ENCODE results near the gene VPS26C.

DNA sequence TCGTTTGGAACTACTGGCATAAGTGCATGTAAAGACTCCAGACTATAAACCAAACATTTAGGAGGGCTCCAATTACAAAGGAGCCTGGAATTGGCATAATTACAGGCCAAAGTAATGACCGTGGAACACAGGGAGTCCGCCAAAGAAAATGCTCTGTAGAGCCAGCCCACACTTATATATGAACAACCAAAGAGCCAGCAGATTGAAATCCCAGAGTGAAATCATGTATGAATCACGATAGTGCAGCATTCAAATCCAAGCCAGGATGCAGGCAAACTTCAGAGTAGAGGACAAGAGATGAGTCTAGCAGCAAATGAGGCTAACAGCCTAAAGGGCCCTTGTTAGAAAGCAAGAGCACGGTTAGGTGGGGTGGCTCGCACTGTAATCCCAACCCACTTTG lies 13.1 kb downstream of the VPS26C start:
- TF ChIP-seq, protein P1, sequence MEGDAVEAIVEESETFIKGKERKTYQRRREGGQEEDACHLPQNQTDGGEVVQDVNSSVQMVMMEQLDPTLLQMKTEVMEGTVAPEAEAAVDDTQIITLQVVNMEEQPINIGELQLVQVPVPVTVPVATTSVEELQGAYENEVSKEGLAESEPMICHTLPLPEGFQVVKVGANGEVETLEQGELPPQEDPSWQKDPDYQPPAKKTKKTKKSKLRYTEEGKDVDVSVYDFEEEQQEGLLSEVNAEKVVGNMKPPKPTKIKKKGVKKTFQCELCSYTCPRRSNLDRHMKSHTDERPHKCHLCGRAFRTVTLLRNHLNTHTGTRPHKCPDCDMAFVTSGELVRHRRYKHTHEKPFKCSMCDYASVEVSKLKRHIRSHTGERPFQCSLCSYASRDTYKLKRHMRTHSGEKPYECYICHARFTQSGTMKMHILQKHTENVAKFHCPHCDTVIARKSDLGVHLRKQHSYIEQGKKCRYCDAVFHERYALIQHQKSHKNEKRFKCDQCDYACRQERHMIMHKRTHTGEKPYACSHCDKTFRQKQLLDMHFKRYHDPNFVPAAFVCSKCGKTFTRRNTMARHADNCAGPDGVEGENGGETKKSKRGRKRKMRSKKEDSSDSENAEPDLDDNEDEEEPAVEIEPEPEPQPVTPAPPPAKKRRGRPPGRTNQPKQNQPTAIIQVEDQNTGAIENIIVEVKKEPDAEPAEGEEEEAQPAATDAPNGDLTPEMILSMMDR (IDR thresholded peaks at IDR 0.05): no peak
- no peak for TF ChIP-seq POLR2AphosphoS5 (IDR thresholded peaks at IDR 0.05; ENCODE audit: low read depth, low read length)
- TF ChIP-seq, protein P2, sequence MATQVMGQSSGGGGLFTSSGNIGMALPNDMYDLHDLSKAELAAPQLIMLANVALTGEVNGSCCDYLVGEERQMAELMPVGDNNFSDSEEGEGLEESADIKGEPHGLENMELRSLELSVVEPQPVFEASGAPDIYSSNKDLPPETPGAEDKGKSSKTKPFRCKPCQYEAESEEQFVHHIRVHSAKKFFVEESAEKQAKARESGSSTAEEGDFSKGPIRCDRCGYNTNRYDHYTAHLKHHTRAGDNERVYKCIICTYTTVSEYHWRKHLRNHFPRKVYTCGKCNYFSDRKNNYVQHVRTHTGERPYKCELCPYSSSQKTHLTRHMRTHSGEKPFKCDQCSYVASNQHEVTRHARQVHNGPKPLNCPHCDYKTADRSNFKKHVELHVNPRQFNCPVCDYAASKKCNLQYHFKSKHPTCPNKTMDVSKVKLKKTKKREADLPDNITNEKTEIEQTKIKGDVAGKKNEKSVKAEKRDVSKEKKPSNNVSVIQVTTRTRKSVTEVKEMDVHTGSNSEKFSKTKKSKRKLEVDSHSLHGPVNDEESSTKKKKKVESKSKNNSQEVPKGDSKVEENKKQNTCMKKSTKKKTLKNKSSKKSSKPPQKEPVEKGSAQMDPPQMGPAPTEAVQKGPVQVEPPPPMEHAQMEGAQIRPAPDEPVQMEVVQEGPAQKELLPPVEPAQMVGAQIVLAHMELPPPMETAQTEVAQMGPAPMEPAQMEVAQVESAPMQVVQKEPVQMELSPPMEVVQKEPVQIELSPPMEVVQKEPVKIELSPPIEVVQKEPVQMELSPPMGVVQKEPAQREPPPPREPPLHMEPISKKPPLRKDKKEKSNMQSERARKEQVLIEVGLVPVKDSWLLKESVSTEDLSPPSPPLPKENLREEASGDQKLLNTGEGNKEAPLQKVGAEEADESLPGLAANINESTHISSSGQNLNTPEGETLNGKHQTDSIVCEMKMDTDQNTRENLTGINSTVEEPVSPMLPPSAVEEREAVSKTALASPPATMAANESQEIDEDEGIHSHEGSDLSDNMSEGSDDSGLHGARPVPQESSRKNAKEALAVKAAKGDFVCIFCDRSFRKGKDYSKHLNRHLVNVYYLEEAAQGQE (IDR thresholded peaks at IDR 0.05; ENCODE audit: insufficient read depth in 1 of 2, low read depth in 2 of 2, low read length in 1 of 2): no peak
- TF ChIP-seq SIN3A (IDR thresholded peaks at IDR 0.05; ENCODE audit: borderline replicate concordance, insufficient read depth, low read depth, low read length): no peak

Data from Panc1 (cell line).